HEK293T (cell line): ENCODE measurements around the gene CACNA1C.

Experiments used
- CTCF ChIA-PET: fragments of 350-600 bp; formaldehyde crosslinking; extraction: SDS; loops from one replicate; lab custom pipeline; 2021; ENCODE audit warnings: antibody characterized with exemption, inconsistent platforms; lab: Yijun Ruan, JAX
- POLR2A ChIA-PET: fragments of 350-600 bp; formaldehyde crosslinking; extraction: SDS; loops from one replicate; lab custom pipeline; 2020; ENCODE audit warnings: antibody characterized with exemption, inconsistent platforms; lab: Yijun Ruan, JAX
- DNase-seq: peaks from one replicate; pipeline ENCODE4 v3.0.0; 2012; ENCODE audit warnings: mixed read lengths; ENCODE audit errors: extremely low spot score
- ARNT ChIP-seq: fragments of 450-650 bp; IDR thresholded peaks from 2 replicates; pipeline ENCODE4 v1.6.1; 2017; ENCODE audit warnings: mild to moderate bottlenecking
- BHLHE40 ChIP-seq: fragments of 450-650 bp; IDR thresholded peaks from 2 replicates; pipeline ENCODE4 v1.6.1; 2016; ENCODE audit warnings: mild to moderate bottlenecking, moderate library complexity, borderline replicate concordance
- CTBP1 ChIP-seq: fragments of 450-650 bp; IDR thresholded peaks from 2 replicates; pipeline ENCODE4 v1.6.1; 2016; ENCODE audit warnings: borderline replicate concordance
- ELF4 ChIP-seq: fragments of 450-650 bp; IDR thresholded peaks from 2 replicates; pipeline ENCODE4 v1.6.1; 2017; ENCODE audit warnings: antibody characterized with exemption
- FOXA1 ChIP-seq: fragments of 450-650 bp; IDR thresholded peaks from 2 replicates; pipeline ENCODE4 v1.6.1; 2016; ENCODE audit warnings: mild to moderate bottlenecking
- FOXK2 ChIP-seq: fragments of 450-650 bp; IDR thresholded peaks from 2 replicates; pipeline ENCODE4 v1.6.1; 2016; ENCODE audit warnings: mild to moderate bottlenecking
- FOXM1 ChIP-seq: fragments of 450-650 bp; IDR thresholded peaks from 2 replicates; pipeline ENCODE4 v1.6.1; 2017; ENCODE audit warnings: mild to moderate bottlenecking, borderline replicate concordance
- HDGF ChIP-seq: fragments of 450-650 bp; IDR thresholded peaks from 2 replicates; pipeline ENCODE4 v1.6.1; 2017; ENCODE audit warnings: antibody characterized with exemption, borderline replicate concordance
- L3MBTL2 ChIP-seq: fragments of 450-650 bp; conservative IDR thresholded peaks from 2 replicates; pipeline ENCODE4 v1.6.1; 2016; ENCODE audit warnings: mild to moderate bottlenecking
- LEF1 ChIP-seq: fragments of 450-650 bp; IDR thresholded peaks from 2 replicates; pipeline ENCODE4 v1.6.1; 2017; ENCODE audit warnings: mild to moderate bottlenecking, borderline replicate concordance
- NFRKB ChIP-seq: fragments of 450-650 bp; IDR thresholded peaks from 2 replicates; pipeline ENCODE4 v1.6.1; 2016; ENCODE audit warnings: mild to moderate bottlenecking, moderate library complexity
- SP1 ChIP-seq: fragments of 450-650 bp; IDR thresholded peaks from 2 replicates; pipeline ENCODE4 v1.6.1; 2017
- SUZ12 ChIP-seq: fragments of 450-650 bp; IDR thresholded peaks from 2 replicates; pipeline ENCODE4 v1.6.1; 2016; ENCODE audit warnings: mild to moderate bottlenecking
- TARDBP ChIP-seq: fragments of 450-650 bp; IDR thresholded peaks from 2 replicates; pipeline ENCODE4 v1.6.1; 2016
- ZNF384 ChIP-seq: fragments of 450-650 bp; IDR thresholded peaks from 2 replicates; pipeline ENCODE4 v1.6.1; 2016
- TF ChIP-seq, protein P1 (sequence below): fragments of 450-650 bp; IDR thresholded peaks from 2 replicates; pipeline ENCODE4 v1.6.1; 2016

Gene CACNA1C

GRCh38 chr12:2118061-2118460, 65.3 kb downstream of the CACNA1C start:
- ChIA-PET POLR2A (no interaction called here), CTCF (interaction anchor here (0.6 kb wide), 1 partner anchor 19 kb away, joined by 3 read pairs; no protein-coding TSS in a partner anchor)
- DNase-seq: no peak
- TF ChIP-seq TARDBP (no peak), ZNF384 (no peak), BHLHE40 (no peak), CTBP1 (no peak), ELF4 (no peak), SUZ12 (no peak), FOXK2 (no peak), LEF1 (no peak), FOXM1 (no peak), ARNT (no peak), L3MBTL2 (no peak), SP1 (no peak), HDGF (no peak), NFRKB (no peak), FOXA1 (no peak)
- TF ChIP-seq, protein P1, sequence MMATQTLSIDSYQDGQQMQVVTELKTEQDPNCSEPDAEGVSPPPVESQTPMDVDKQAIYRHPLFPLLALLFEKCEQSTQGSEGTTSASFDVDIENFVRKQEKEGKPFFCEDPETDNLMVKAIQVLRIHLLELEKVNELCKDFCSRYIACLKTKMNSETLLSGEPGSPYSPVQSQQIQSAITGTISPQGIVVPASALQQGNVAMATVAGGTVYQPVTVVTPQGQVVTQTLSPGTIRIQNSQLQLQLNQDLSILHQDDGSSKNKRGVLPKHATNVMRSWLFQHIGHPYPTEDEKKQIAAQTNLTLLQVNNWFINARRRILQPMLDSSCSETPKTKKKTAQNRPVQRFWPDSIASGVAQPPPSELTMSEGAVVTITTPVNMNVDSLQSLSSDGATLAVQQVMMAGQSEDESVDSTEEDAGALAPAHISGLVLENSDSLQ: no peak

DNA sequence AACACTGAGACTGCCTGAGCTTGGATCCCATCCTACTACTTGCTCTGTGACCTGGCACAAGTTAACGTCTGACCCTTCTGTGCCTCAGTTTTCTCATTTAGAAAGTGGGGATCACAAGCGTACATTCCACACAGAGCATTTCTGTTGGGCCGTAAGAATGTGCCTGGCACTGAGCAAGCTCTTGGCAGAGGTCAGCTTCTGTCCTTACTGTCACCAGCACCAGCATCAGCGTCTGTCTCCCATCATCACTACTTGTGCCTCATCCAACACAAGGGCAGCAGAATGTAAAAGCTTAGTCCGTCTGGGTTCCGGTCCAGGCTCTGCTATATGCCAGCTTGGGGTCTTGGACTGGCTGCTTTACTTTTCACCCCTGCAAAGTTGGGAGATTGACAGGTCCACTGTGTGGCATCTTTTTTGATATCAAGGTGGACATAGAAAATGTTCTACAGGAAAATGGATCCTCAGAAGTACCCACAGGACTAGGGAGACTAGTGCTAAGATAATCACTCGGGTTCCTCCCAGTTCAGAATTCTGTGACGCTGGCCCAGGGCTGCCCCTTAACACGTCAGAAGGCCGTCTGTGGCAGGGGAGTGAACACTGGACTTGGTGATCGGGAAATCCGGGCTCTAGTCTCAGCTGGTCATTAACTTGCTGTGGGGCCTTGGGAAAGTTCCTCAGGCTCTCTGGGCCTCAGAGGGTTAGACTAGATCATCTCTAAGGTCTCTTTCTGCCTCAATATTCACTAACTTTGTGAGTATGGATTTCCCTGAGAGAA, 65.9 kb downstream of the CACNA1C start:
- ChIA-PET CTCF (interaction anchor here (0.6 kb wide), 1 partner anchor 19 kb away, joined by 3 read pairs; no protein-coding TSS in a partner anchor), POLR2A (no interaction called here)
- no peak for TF ChIP-seq SP1
- no peak for TF ChIP-seq SUZ12
- TF ChIP-seq FOXK2: no peak
- no peak for TF ChIP-seq ARNT
- TF ChIP-seq ZNF384: no peak
- no peak for DNase-seq

- ChIA-PET POLR2A (no interaction called here), CTCF (no interaction called here)
- DNase-seq: no peak
- no peak for TF ChIP-seq HDGF
- no peak for TF ChIP-seq TARDBP
- no peak for TF ChIP-seq FOXA1
- TF ChIP-seq ELF4: no peak
- no peak for TF ChIP-seq LEF1
- no peak for TF ChIP-seq FOXK2
- no peak for TF ChIP-seq ZNF384
- no peak for TF ChIP-seq SP1
- TF ChIP-seq BHLHE40: no peak
- no peak for TF ChIP-seq SUZ12
- TF ChIP-seq ARNT: no peak
Observed at GRCh38 chr12:2119266-2119665, 66.5 kb downstream of the CACNA1C start.

DNA sequence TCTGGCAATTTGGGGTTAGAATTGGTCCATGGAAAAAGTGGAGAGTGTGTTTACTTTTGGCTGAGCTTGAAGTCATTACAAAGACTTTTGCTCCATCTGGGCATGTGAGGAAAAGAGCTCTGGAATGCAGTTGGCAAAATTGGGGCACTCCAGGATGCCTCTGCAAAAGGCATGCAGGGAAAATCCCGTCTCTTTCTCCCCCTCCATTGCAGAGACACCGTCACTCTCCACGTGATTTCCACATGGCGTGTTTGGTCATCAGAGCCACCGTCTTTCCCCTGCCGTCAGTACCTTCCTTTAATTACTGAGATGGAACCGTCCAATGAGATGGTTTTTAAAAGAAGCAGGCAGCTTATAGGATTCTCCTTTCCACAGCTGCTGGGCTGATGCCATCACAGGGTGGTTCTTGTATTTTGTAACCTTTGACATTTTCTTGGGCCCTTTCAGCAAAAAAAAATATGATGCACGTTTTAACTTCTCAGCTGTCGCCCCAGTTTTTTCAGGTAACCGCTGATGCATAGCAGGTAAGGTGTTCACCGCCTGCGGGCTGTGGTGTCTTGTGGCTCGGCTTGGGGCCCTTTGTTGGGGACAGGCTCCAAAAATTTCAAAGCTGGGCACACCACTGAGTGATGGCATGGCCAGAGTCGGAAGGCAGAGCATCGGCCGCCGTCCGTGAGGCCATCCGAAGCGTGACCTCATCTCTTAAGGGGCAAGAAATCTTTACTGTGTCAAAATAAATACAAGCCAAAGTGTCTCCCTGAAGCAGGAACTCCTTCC, 68.4 kb downstream of the CACNA1C start:
- no peak for DNase-seq
- ChIA-PET POLR2A (interaction anchor here (0.7 kb wide), 1 partner anchor 44 kb away, joined by 3 read pairs; no protein-coding TSS in a partner anchor), CTCF (no interaction called here)
- no peak for TF ChIP-seq SP1
- TF ChIP-seq FOXK2: no peak
- TF ChIP-seq FOXM1: no peak
- TF ChIP-seq ARNT: no peak
- TF ChIP-seq SUZ12: no peak
- no peak for TF ChIP-seq NFRKB
- TF ChIP-seq, protein P1: no peak
- no peak for TF ChIP-seq FOXA1
- no peak for TF ChIP-seq TARDBP
- TF ChIP-seq L3MBTL2: no peak
- TF ChIP-seq LEF1: no peak
- no peak for TF ChIP-seq CTBP1
- TF ChIP-seq ELF4: no peak
- TF ChIP-seq ZNF384: no peak
- TF ChIP-seq HDGF: no peak
- no peak for TF ChIP-seq BHLHE40

DNA sequence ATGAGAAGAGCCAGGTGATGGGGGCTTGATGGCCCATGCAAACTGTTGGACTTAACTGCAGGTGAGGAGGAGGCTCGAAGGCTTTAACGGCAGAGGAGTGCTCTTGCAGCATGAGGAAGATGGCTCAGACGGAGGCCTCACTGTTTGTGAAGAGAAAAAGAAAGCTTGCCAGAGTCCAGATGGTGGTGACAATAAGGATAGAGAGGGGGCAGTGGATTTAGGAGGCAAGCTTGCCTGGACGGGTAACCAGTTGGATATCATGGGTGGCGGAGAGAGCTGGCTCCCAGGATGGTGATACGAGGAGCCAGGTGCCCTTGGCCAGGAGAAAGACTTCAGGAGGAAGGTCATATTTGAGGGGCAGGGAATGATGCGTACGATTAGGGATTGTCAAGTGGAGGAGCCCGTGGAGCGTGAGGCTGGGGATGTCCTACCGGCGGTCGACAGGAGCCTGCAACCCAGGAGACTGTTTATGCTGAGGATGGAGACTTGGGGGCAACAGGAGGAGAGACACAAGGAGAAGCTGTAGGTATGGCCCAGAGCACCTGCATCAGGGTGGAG, 71.8 kb downstream of the CACNA1C start:
- POLR2A ChIA-PET: no interaction called here
- DNase-seq: no peak
- CTCF ChIA-PET: no interaction called here
- TF ChIP-seq BHLHE40 (no peak), TARDBP (no peak), ARNT (no peak), CTBP1 (no peak), L3MBTL2 (no peak), ZNF384 (no peak), SUZ12 (no peak), LEF1 (no peak), FOXA1 (no peak)
- TF ChIP-seq, protein P1: no peak
